Measurements from ENCODE around the gene ZFTA. TPM values are rescaled to one million over a fixed set of nuclear protein-coding genes. Genes with fewer than 3 reads are reported as not detected.
"Not testable (repeated sequence)": the region's sequence is repeated elsewhere in the genome, so short reads cannot be mapped to it uniquely, and the experiment has no call there.

Gene ZFTA
- total RNA-seq, 1 experiment from 2014 or later = 44.7 TPM

GRCh38 chr11:63771741-63772318 is 3.3 kb upstream of the ZFTA start:
- ATAC-seq, H3K36me3 Mint-ChIP-seq: not testable (repeated sequence)

DNA sequence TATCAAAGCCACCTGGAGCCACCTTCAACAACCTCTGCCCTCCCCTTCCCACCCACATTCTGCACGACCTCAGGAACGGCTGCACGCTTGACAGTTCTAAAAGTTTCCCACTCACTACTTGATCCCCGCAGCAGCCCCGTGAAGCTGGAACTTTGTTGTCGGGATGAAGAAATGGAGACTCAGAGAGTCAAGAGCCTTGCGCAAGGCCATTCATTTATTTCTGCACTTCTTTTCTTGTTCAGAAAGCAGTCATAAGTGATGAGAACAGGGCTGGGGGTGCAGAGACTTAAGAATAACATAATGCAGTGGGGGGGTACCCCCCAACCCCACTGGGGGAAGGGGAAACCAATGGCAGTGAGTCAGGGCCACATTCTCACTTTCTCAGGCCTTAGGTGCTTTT is 2.2 kb upstream of the ZFTA start:
- peaks cover 31% of the 10 kb centered on the region for H3K4me1 Mint-ChIP-seq
- DNase-seq (ENCODE audit: low spot score) (no peak), ATAC-seq (no peak)
- H3K4me3 Mint-ChIP-seq = peak overlapping the region; percentile 71
- TF ChIP-seq, protein P1, sequence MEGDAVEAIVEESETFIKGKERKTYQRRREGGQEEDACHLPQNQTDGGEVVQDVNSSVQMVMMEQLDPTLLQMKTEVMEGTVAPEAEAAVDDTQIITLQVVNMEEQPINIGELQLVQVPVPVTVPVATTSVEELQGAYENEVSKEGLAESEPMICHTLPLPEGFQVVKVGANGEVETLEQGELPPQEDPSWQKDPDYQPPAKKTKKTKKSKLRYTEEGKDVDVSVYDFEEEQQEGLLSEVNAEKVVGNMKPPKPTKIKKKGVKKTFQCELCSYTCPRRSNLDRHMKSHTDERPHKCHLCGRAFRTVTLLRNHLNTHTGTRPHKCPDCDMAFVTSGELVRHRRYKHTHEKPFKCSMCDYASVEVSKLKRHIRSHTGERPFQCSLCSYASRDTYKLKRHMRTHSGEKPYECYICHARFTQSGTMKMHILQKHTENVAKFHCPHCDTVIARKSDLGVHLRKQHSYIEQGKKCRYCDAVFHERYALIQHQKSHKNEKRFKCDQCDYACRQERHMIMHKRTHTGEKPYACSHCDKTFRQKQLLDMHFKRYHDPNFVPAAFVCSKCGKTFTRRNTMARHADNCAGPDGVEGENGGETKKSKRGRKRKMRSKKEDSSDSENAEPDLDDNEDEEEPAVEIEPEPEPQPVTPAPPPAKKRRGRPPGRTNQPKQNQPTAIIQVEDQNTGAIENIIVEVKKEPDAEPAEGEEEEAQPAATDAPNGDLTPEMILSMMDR (IDR thresholded peaks at IDR 0.05) = no peak
- TF ChIP-seq NFATC4 (CRISPR knock-in tag; IDR thresholded peaks at IDR 0.05) (no peak), TP53 (CRISPR knock-in tag; IDR thresholded peaks at IDR 0.05) (no peak), OVOL2 (CRISPR knock-in tag; IDR thresholded peaks at IDR 0.05; ENCODE audit: borderline replicate concordance) (no peak), ZMAT4 (CRISPR knock-in tag; IDR thresholded peaks at IDR 0.05) (no peak), ESRRA (CRISPR knock-in tag; IDR thresholded peaks at IDR 0.05; ENCODE audit: borderline replicate concordance) (no peak), ZNF423 (CRISPR knock-in tag; IDR thresholded peaks at IDR 0.05) (no peak), KAT7 (CRISPR knock-in tag; IDR thresholded peaks at IDR 0.05; ENCODE audit: borderline replicate concordance) (no peak), ELF4 (CRISPR knock-in tag; IDR thresholded peaks at IDR 0.05; ENCODE audit: low read depth) (no peak), USF1 (CRISPR knock-in tag; IDR thresholded peaks at IDR 0.05) (no peak), GTF2I (CRISPR knock-in tag; conservative IDR thresholded peaks at IDR 0.05) (no peak), CREB1 (CRISPR knock-in tag; IDR thresholded peaks at IDR 0.05) (no peak), ZNF219 (CRISPR knock-in tag; IDR thresholded peaks at IDR 0.05; ENCODE audit: borderline replicate concordance) (no peak), SMAD4 (CRISPR knock-in tag; IDR thresholded peaks at IDR 0.05) (no peak), ZNF671 (CRISPR knock-in tag; IDR thresholded peaks at IDR 0.05) (no peak)
- TF ChIP-seq, protein P2, sequence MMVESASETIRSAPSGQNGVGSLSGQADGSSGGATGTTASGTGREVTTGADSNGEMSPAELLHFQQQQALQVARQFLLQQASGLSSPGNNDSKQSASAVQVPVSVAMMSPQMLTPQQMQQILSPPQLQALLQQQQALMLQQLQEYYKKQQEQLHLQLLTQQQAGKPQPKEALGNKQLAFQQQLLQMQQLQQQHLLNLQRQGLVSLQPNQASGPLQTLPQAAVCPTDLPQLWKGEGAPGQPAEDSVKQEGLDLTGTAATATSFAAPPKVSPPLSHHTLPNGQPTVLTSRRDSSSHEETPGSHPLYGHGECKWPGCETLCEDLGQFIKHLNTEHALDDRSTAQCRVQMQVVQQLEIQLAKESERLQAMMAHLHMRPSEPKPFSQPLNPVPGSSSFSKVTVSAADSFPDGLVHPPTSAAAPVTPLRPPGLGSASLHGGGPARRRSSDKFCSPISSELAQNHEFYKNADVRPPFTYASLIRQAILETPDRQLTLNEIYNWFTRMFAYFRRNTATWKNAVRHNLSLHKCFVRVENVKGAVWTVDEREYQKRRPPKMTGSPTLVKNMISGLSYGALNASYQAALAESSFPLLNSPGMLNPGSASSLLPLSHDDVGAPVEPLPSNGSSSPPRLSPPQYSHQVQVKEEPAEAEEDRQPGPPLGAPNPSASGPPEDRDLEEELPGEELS (CRISPR knock-in tag; IDR thresholded peaks at IDR 0.05) = no peak
- ChIA-PET CTCF (interaction anchor here (0.9 kb wide), 1 partner anchor 175 kb away, joined by 3 read pairs; no protein-coding TSS in a partner anchor), POLR2A (interaction anchor here (0.6 kb wide), 1 partner anchor 1916 kb away, joined by 9 read pairs; no protein-coding TSS in a partner anchor)
- no peak overlapping the region for H3K27ac Mint-ChIP-seq
- H3K36me3 Mint-ChIP-seq = no peaks in the 10 kb centered on the region
- no peaks in the 10 kb centered on the region for H3K9me3 Mint-ChIP-seq
- H3K27me3 Mint-ChIP-seq (ENCODE audit: low read depth) = peaks cover 48% of the 10 kb centered on the region

More at GRCh38 chr11:63771741-63772318, 3.3 kb upstream of the ZFTA start:
- Mint-ChIP-seq H3K4me1 (peaks cover 21% of the 10 kb centered on the region), H3K27me3 (ENCODE audit: low read depth) (peaks cover 58% of the 10 kb centered on the region)
- POLR2A ChIA-PET; H3K4me3 Mint-ChIP-seq; H3K9me3 Mint-ChIP-seq; DNase-seq (ENCODE audit: low spot score); H3K27ac Mint-ChIP-seq: not testable (repeated sequence)
- CTCF ChIA-PET = interaction anchor here (0.6 kb wide), 1 partner anchor 1311 kb away, joined by 3 read pairs; no protein-coding TSS in a partner anchor
- TF ChIP-seq ZNF263 (CRISPR knock-in tag; IDR thresholded peaks at IDR 0.05; ENCODE audit: low read depth) = peak; percentile 88
